ENCODE measurements around the gene DHX58. TPM values are rescaled to one million over a fixed set of nuclear protein-coding genes. Genes with fewer than 3 reads are reported as not detected.

The DHX58 gene
- total and polyA plus RNA-seq, 2 donors, result 7.6 to 16.1 TPM

DNA sequence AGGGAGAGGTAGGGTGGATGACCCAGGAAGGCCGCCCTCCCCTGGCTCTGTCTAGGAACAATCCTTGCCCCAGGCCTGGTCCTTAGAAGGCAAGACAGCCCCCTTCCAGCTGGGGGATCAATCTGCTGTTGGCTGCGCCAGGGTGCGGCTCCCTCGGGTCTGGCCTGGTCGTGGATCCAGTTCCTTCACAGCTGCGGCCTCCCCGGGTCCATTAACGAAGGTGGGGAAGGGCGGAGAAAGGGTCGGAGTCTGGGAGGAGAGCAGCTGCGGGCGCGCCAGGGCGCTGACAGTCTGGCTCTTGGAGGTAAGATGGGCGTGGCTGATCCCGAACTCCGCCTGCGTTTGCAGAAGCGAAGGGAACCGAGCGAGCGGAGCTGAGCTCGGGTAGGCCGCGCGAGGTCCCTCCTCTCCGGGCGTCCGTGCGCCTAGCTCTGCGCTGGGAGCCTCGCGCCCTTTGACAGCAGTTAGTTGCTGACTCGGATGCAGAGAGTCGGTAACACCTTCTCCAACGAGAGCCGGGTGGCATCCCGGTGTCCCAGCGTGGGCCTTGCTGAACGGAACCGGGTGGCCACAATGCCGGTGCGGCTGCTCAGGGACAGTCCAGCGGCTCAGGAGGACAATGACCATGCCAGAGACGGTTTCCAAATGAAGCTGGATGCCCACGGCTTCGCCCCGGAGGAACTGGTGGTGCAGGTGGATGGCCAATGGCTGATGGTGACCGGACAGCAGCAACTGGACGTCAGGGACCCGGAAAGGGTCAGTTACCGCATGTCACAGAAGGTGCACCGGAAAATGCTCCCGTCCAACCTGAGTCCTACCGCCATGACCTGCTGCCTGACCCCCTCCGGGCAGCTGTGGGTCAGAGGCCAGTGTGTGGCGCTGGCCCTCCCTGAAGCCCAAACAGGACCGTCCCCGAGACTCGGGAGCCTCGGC lies 10.1 kb upstream of the DHX58 start, which contains the start of gene HSPB9:
TSS of gene HSPB9 (plus strand) at position 434 of the 933 bp plus-strand sequence. CDS start at position 481, 47 bp downstream.
- Histone ChIP-seq H3K36me3 (ENCODE audit: insufficient read depth) (peaks cover 5% of the 10 kb centered on the region), H3K4me1 (ENCODE audit: insufficient read depth) (no peaks in the 10 kb centered on the region), H3K4me3 (ENCODE audit: low read depth, low read length) (no peak within 1 kb of the TSS), H3K27ac (ENCODE audit: low read depth) (no peak within 1 kb of the TSS)
- 52% methylated on average over 61 of the region's 61 CpGs for WGBS
- DNase-seq (ENCODE audit: extremely low spot score), result no peak

DNA sequence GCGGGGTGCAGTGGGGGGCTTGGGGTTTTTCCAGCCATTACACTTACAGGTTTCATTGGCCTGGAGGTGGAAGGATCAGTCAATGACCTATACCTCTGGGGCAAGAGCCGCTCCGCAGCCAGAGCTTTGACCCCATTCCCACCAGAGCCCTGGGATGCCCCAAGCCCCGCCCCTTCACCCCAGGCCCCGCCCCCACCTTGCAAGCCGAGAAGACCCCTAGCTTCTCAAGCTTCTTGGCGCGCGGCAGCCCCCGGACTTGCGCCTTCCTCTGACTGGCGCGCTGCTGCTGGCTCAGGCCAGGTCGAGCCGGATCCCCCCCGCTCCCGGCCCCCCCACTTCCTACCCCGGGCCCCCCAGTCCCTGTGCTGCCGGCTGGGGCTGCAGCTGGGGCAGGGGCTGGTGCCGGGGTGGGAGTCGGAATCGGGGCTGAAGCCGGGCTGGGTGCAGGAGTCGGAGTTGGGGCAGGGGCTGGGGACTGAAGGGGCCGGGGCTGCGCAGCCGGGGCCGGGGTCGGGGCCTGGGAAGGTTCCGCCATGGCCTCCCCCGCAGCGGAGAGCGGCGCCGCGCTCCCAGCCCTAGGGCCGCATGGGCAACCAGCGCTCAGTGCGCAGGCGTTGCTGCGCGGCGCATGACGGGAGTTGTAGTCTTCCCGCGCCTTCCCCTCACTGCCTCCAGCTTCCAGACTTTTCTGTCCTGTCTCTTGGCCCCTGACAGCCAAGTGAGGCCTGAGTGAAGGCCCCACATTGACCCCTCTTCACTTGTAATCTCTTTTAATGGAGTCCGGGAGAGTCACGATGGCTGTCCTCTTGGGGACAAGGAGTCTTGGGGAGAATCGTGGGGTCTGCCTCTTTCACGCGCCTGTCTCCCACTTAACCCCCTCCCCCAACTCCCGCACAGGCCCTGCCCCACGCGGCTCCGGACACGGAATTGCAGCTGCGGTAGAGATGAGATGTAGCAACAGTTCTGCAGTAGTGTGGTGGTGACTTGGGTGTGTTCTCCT lies 8.6 kb upstream of the DHX58 start, which contains the start of gene KAT2A:
TSS of gene KAT2A (minus strand) at position 598 of the 1,000 bp plus-strand sequence. CDS start at position 535, 63 bp downstream.
- Histone ChIP-seq H3K27ac (ENCODE audit: low read depth) (no peak within 1 kb of the TSS), H3K4me3 (ENCODE audit: low read depth, low read length) (peak within 1 kb of the TSS; percentile 88), H3K36me3 (ENCODE audit: insufficient read depth) (no peaks in the 10 kb centered on the region), H3K4me1 (ENCODE audit: insufficient read depth) (no peaks in the 10 kb centered on the region)
- WGBS, result 7% methylated on average over 57 of the region's 57 CpGs
- DNase-seq (ENCODE audit: extremely low spot score), result no peak

DNA sequence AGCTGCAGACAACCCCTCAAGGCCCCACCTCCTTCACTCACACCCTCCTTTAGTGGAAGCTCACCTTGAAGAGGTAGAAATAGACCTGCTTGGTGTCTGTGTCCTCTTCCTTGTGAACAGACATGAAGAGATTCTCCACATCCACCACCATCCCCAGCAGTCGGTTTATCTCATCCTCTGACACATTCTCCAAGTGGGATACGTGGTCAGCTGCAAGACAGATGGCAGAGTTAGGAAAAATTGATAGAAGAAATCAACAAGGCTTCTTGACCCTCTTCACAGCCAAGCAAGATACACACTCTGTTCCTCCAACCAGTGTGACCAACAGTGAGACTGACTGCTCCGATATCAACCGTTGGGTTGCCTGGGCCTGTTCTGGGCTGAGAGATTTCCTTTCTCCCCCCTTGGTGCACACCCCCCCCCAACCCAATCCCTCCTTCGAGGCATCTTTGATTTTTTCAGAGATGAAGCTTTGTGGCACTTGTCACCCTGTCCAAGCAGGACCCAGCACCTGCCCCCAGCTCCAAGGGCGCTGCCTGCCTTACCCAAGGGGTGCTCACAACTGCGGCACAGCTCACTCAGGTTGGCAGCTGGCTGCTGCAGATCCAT lies 7.8 kb upstream of the DHX58 start:
- peak overlapping the region; percentile 88 for H3K4me3 ChIP-seq (ENCODE audit: low read depth, low read length)
- no peaks in the 10 kb centered on the region for H3K36me3 ChIP-seq (ENCODE audit: insufficient read depth)

DNA sequence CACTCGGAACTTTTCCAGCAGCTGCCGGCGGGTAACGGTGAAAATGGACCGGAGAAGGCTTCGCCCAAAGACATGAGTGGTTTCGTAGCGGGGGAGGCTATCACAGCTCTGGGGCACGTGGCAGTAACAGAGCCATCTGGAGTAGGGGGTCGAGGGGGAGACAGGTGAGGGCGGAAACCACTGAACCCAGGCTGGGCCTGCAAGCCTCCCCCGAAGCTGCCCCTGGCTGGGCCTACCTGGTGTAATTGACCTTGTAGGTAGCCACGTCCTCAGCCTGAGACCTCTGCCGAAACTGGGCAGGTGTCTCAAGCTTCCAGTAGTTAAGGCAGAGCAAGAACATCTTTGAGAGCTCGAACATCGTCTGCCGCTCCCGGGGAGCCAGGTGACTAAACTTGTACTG lies 6.8 kb upstream of the DHX58 start:
- Histone ChIP-seq H3K4me1 (ENCODE audit: insufficient read depth) (no peaks in the 10 kb centered on the region), H3K36me3 (ENCODE audit: insufficient read depth) (no peaks in the 10 kb centered on the region), H3K4me3 (ENCODE audit: low read depth, low read length) (no peak overlapping the region), H3K27ac (ENCODE audit: low read depth) (no peak overlapping the region)
- DNase-seq (ENCODE audit: extremely low spot score), result no peak
- WGBS, result 91% methylated on average over 18 of the region's 18 CpGs

More for the DNA sequence above, 7.8 kb upstream of the DHX58 start:
- Histone ChIP-seq H3K4me1 (ENCODE audit: insufficient read depth) (no peaks in the 10 kb centered on the region), H3K27ac (ENCODE audit: low read depth) (no peak overlapping the region)
- DNase-seq (ENCODE audit: extremely low spot score), result no peak
- WGBS, result 44% methylated on average over 7 of the region's 7 CpGs

DNA sequence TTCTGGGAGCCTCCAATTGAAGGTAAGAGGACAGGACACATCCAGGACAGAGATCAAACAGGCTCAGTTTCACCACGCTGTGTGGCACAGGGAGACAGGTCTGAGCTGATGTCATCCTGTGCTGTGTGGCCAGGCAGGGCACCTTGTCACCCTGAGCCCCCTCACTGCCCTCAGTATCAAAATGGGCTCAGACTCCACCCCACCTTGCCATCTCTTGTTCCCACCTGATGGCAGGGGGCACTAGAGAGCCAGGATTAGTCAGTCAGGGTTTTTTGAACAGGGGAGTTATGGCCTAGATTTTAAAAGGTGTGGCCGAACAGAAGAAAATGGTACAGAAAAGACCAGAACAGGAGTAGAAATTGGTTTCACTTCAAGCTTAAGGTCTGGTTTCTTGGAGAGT lies 6.0 kb upstream of the DHX58 start:
- H3K36me3 ChIP-seq (ENCODE audit: insufficient read depth), result no peaks in the 10 kb centered on the region
- H3K4me3 ChIP-seq (ENCODE audit: low read depth, low read length), result no peak overlapping the region
- no peak for DNase-seq (ENCODE audit: extremely low spot score)
- 82% methylated on average over 2 of the region's 2 CpGs for WGBS
- no peak overlapping the region for H3K27ac ChIP-seq (ENCODE audit: low read depth)
- H3K4me1 ChIP-seq (ENCODE audit: insufficient read depth), result no peaks in the 10 kb centered on the region

DNA sequence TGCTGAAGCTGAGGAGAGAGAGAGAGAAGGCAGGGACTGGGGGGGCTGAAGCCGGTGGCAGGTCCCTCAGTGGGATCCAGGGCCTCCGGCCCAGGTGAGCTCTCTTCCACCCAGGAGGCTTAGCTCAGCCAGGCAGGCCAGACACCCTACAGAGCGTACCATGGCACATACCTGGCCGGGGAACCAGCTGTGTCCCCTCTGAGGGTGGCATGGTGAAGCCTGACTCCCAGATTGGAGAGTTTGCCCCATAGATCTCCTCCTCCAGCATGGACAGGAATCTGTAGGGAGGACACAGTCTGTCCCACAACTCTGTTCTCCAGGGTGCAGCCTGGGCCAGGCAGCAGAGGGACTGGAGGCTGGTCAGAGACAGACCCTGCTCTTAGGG lies 5.6 kb upstream of the DHX58 start:
- DNase-seq (ENCODE audit: extremely low spot score), result no peak
- 91% methylated on average over 4 of the region's 4 CpGs for WGBS
- no peaks in the 10 kb centered on the region for H3K4me1 ChIP-seq (ENCODE audit: insufficient read depth)
- no peak overlapping the region for H3K4me3 ChIP-seq (ENCODE audit: low read depth, low read length)
- no peak overlapping the region for H3K27ac ChIP-seq (ENCODE audit: low read depth)
- no peaks in the 10 kb centered on the region for H3K36me3 ChIP-seq (ENCODE audit: insufficient read depth)

DNA sequence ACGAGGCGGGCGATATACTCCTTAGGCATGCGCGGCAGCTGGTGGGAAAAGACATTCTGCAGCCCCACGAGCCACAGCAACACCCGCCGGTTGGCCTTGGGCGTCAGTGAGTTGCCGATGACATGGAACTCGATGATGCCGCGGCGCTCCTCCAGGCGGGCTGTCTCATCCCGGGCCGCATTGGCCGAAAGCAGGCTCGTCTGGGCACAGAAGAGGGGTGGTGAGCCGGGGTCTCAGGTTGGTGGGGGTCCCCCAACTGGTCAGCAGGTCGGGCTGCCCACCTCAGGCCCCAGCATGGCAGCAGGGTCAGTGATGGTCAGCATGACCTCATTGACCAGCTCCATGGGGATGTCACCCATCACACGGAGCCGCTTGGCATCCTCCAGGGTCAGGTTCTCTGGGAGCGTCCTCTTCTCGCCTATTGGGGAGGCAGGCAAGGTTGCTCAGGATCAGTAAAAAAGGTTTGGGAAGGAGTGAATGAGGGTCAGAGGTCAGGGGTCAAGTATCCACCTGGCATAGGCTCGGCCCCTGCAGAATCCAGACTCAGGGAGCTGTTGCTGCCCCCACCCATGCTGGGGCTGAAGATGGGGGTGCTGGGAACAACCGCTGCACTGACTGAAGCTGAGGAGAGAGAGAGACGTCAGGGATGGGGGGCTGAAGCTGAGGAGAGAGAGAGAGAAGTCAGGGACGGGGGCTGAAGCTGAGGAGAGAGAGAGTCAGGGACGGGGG lies 5.0 kb upstream of the DHX58 start:
- DNase-seq (ENCODE audit: extremely low spot score), result no peak
- H3K36me3 ChIP-seq (ENCODE audit: insufficient read depth), result no peaks in the 10 kb centered on the region
- H3K4me1 ChIP-seq (ENCODE audit: insufficient read depth), result no peaks in the 10 kb centered on the region
- 84% methylated on average over 30 of the region's 30 CpGs for WGBS
- H3K27ac ChIP-seq (ENCODE audit: low read depth), result no peak overlapping the region
- no peak overlapping the region for H3K4me3 ChIP-seq (ENCODE audit: low read depth, low read length)

DNA sequence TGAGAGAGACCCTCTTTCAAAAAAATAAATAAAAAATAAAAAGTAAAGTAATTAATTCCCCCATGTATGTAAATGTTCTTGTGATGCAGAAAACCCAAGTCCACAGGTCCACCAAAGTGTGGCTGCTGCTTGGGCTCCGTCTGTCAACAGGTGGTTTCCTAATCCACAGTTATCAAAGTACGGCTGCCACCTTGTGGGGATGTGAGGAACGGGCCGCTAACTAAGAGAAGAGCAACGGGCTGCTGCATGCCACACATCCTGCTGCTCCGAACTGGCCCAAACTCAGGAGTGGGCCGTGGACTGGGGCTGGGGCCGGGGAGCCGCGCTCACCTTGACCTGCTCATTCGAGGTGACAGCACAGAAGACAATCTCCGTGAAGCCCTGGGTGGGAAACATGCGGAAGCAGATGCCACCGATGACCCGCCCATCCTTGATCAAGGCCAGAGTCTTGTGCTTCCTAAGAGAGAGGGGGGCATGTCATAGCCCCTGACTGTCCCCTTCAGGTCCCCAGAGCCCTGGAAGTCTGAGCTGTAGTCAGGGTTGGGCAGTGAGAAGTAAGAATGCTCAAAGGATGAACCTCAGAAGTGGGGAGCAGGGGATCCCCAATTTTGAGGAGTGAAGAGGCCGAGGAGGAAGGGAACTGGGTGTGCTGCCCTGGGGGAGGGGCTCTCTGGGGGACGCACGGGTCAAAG lies 4.3 kb upstream of the DHX58 start:
- Histone ChIP-seq H3K4me3 (ENCODE audit: low read depth, low read length) (no peak overlapping the region), H3K36me3 (ENCODE audit: insufficient read depth) (no peaks in the 10 kb centered on the region), H3K4me1 (ENCODE audit: insufficient read depth) (no peaks in the 10 kb centered on the region), H3K27ac (ENCODE audit: low read depth) (no peak overlapping the region)
- peak; percentile 49 for DNase-seq (ENCODE audit: extremely low spot score)
- 33% methylated on average over 18 of the region's 18 CpGs for WGBS

DNA sequence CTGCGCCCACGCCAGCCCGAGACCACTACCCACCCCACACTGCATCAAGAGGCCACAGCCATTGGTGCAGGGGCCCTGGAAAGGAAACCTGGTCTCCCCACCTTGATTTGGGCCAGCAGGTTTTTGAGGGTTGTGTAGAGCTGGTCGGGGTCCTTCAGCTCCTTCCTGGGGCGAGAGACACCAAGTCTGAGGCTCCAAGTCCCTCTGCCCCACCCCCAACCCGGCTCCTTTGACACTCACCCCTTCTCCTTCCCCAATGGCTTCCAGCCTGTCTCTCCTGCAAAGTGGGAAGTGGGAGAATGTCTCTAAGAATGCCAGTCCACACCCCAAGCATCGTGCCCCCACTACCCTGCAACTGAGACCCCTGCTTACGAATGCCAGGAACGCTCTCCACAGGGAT lies 1.6 kb upstream of the DHX58 start:
- no peak for DNase-seq (ENCODE audit: extremely low spot score)
- Histone ChIP-seq H3K4me1 (ENCODE audit: insufficient read depth) (no peaks in the 10 kb centered on the region), H3K4me3 (ENCODE audit: low read depth, low read length) (no peak overlapping the region), H3K36me3 (ENCODE audit: insufficient read depth) (no peaks in the 10 kb centered on the region), H3K27ac (ENCODE audit: low read depth) (no peak overlapping the region)
- WGBS, result 92% methylated on average over 9 of the region's 9 CpGs

DNA sequence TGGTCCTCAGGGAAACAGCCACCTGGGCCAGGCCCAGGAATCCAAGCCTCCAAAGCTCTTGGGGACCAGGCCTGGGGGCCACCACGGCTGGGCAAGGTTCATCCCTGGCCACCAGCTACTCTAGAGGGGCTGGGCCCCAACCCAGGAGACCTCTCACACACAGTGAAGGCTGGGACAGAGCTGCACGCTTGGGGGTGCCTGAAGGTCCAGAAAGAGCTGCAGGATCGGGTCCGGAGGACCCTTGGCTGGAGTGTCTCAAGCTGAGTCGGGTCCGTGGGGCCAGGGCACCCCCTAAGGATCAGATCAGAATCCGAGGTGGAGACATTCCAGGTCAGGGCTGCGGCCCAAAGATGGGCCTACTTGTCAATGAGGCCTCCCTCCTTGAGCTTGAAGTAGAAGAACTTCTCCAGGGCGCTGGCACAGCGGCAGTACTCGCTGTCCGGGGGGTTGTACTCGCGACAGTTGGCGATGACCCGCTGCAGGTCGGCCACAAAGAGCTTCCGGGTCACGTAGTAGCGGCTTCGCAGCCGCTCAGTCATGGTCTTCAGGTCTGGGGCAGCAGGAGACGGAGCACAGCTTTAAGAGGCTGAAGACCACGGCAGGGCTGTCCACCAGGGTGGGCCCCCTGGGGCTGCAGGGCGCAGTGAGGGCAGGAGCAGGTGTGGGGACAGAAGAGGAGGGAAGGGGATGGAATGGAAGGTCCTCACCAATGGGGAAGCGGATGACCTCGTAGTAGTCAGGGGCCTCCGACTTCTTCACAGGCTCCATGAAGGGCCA lies 967 bp upstream of the DHX58 start:
- H3K27ac ChIP-seq (ENCODE audit: low read depth), result peak overlapping the region; percentile 69
- no peaks in the 10 kb centered on the region for H3K4me1 ChIP-seq (ENCODE audit: insufficient read depth)
- 88% methylated on average over 28 of the region's 28 CpGs for WGBS
- H3K36me3 ChIP-seq (ENCODE audit: insufficient read depth), result no peaks in the 10 kb centered on the region
- no peak for DNase-seq (ENCODE audit: extremely low spot score)
- H3K4me3 ChIP-seq (ENCODE audit: low read depth, low read length), result no peak overlapping the region

DNA sequence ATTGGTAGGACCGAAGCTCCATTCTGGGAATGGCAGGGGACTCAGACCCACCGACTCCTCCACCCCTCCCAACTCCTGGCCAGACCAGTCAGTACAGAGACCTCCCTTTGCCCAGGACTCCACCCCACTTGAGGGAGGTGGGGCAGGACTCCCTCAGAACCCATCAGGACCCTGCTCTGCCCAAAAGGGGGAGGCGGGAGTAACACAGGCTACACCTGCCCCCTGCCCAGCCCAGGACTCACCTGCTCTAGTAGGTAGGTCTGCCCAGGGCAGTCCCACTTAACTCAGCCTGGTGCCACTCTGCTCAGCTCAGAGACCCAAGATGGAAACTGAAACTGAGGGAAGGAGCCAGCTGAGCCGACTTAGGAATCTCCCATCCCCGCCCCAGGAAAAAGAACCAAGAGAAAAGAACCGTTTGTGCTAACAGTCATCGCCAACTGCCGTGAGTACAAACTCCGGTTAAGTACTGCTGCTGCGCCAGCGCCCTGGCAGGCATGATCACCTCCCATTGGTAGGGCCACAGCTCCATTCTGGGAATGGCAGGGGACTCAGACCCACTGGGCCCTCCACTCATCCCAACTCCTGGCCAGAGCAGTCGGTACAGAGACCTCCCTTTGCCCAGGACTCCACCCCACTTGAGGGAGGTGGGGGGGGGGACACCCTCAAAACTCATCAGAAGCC lies 503 bp downstream of the DHX58 start:
- WGBS, result 21% methylated on average over 12 of the region's 12 CpGs
- H3K4me1 ChIP-seq (ENCODE audit: insufficient read depth), result no peaks in the 10 kb centered on the region
- H3K27ac ChIP-seq (ENCODE audit: low read depth), result peak overlapping the region; percentile 81
- H3K4me3 ChIP-seq (ENCODE audit: low read depth, low read length), result peak overlapping the region; percentile 57
- no peak for DNase-seq (ENCODE audit: extremely low spot score)
- no peaks in the 10 kb centered on the region for H3K36me3 ChIP-seq (ENCODE audit: insufficient read depth)
